Measurements from ENCODE around the gene OR4L1. TPM values are rescaled to one million over a fixed set of nuclear protein-coding genes. Genes with fewer than 3 reads are reported as not detected.

The OR4L1 gene
- total RNA-seq: not detected
- long read RNA-seq: 0 reads

- Histone ChIP-seq H3K4me1 (no peaks in the 10 kb centered on the region), H3K9me3 (no peaks in the 10 kb centered on the region), H3K36me3 (no peaks in the 10 kb centered on the region), H3K27me3 (ENCODE audit: low read depth) (no peaks in the 10 kb centered on the region), H3K4me3 (no peak within 1 kb of the TSS), H3K27ac (no peak within 1 kb of the TSS)
- no peak for ATAC-seq
- DNase-seq: no peak
- TF ChIP-seq CTCF (IDR thresholded peaks at IDR 0.05): no peak
- intact Hi-C loops (cut with DNase I): no loop called here
Measured at GRCh38 chr14:20059745-20060144, at the start of gene OR4L1. TSS of gene OR4L1 (plus strand) at chr14:20060045. CDS start at chr14:20060045, 0 bp downstream.

- no peak within 1 kb of the TSS for H3K27ac ChIP-seq
- intact Hi-C loops (cut with DNase I): no loop called here
- H3K4me3 ChIP-seq: no peak within 1 kb of the TSS
- no peaks in the 10 kb centered on the region for H3K27me3 ChIP-seq (ENCODE audit: low read depth)
- no peaks in the 10 kb centered on the region for H3K9me3 ChIP-seq
- TF ChIP-seq CTCF (IDR thresholded peaks at IDR 0.05): no peak
- H3K4me1 ChIP-seq: no peaks in the 10 kb centered on the region
- ATAC-seq (no peak), DNase-seq (no peak)
- H3K36me3 ChIP-seq: no peaks in the 10 kb centered on the region
Measured at GRCh38 chr14:20019257-20019865, 40.5 kb upstream of the OR4L1 start, which contains the start of gene OR4K14. TSS of gene OR4K14 (minus strand) at chr14:20019307. CDS start at chr14:20015193, 4,114 bp downstream.

GRCh38 chr14:20031058-20031457 lies 28.8 kb upstream of the OR4L1 start:
- Histone ChIP-seq H3K4me3 (no peak overlapping the region), H3K27me3 (ENCODE audit: low read depth) (no peaks in the 10 kb centered on the region), H3K36me3 (no peaks in the 10 kb centered on the region), H3K27ac (no peak overlapping the region), H3K4me1 (no peaks in the 10 kb centered on the region), H3K9me3 (no peaks in the 10 kb centered on the region)
- DNase-seq: no peak
- intact Hi-C loops (cut with DNase I): no loop called here
- no peak for ATAC-seq
- no peak for TF ChIP-seq CTCF (IDR thresholded peaks at IDR 0.05)

- no peak overlapping the region for H3K4me3 ChIP-seq
- no peaks in the 10 kb centered on the region for H3K4me1 ChIP-seq
- TF ChIP-seq CTCF (IDR thresholded peaks at IDR 0.05): no peak
- H3K27me3 ChIP-seq (ENCODE audit: low read depth): no peaks in the 10 kb centered on the region
- DNase-seq (no peak), ATAC-seq (no peak)
- no peaks in the 10 kb centered on the region for H3K9me3 ChIP-seq
- no peak overlapping the region for H3K27ac ChIP-seq
- intact Hi-C loops (cut with DNase I): no loop called here
- H3K36me3 ChIP-seq: no peaks in the 10 kb centered on the region
Measured at GRCh38 chr14:20035449-20035848, 24.4 kb upstream of the OR4L1 start.

- Histone ChIP-seq H3K27me3 (ENCODE audit: low read depth) (no peaks in the 10 kb centered on the region), H3K27ac (no peak within 1 kb of the TSS), H3K4me3 (no peak within 1 kb of the TSS), H3K4me1 (no peaks in the 10 kb centered on the region), H3K36me3 (no peaks in the 10 kb centered on the region), H3K9me3 (no peaks in the 10 kb centered on the region)
- no peak for DNase-seq
- intact Hi-C loops (cut with DNase I): no loop called here
- TF ChIP-seq CTCF (IDR thresholded peaks at IDR 0.05): no peak
- no peak for ATAC-seq
Measured at GRCh38 chr14:20035938-20036337, 23.9 kb upstream of the OR4L1 start, which contains the start of gene OR4K13. TSS of gene OR4K13 (minus strand) at chr14:20036038. CDS start at chr14:20034758, 1,280 bp downstream.

All from lower lobe of right lung (tissue), 2 donors.